Measurements from ENCODE around the gene PEF1.

Gene PEF1

DNA sequence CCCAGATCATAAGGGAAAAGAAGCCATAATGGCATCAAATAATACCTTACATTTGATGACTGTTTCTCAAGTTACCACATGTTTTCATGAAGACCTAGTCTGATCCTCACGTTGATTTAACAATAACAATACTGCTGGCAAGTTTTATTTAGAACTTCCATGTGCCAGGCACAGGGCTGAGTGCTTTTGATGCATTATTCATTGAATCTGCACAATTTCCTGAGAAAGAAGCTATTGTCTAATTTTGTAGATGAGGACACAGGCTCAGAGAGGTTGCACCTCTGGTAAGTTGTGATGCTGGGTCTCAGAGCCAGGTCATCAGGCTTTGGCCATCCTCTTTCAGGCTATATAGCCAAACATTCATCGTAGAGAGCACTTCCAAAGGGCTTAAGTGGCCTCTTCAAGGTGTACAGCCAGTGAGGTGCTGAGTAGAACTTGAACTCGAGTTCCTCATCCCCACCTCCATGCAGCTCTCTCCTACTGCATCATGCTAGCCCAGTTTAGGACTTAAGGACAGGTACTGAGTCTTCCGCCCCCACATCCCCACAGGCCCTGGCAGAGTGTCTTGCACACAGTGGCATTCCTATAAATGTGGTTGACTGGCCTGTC, 8.3 kb upstream of the PEF1 start:
- no peak for DNase-seq

DNA sequence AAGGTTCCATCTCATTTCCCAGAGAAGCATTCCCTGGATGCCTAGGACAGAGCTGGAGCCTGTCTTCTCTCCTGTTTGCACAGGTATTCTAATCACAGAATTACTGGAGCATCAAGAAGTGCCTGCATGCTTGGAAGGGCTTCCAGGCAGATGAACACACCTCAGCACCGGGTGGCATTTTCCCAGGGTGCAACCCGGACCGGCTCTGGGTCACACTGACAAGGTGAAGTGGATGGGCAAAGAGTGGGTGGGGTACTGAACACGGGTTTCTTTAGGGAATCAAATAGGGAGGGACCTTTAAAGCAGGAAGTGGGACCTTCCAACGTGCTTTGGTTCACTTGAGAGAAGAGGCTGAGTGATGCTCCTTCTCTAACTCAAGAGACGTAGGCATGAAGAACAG, 7.1 kb upstream of the PEF1 start:
- DNase-seq: no peak

GRCh38 chr1:31651089-31651420, 6.4 kb upstream of the PEF1 start:
- DNase-seq: no peak

DNA sequence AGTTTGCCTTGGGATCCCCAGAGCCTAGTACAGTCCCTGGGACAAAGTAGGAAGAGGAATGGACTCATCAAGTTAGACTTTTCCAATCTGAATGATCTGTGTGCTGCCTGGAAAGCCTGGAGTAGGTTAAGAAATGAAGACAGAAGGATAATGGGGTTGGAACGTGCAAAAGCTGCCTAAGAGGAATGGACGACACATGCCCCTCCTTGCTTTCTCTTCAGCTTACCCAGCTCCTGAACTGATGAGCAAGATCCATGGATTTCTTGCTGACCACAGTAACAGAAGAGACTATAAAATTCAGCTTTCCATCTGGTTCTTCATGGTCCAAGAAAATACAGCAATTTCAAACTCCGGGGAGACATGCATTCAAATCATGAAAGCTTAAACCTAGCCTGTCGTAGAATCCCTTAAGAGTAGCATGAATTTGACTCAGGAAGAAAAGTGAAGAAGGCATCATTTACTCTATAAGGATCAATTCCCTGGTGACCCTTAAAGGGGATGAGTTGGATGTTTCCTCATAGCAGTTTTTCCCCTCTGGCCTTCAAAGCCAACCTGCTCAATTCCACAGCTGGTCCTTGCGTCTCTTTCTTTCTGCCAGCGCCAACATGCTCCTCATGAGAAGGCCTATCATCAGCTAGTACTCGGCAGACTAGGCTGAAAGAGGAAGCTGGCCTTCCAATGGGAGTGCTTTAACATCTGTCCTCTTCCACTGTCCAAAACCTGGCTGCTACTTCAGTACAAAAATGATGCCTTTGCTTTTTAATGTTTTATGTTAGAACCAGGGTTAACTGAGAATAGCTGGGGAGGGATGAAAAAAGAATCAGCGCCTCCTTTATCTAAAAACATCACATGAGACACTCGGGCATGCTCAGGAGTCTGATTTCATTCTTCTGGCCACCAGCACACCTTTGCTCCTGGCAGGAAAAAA, 5.7 kb upstream of the PEF1 start:
- DNase-seq: no peak

GRCh38 chr1:31648641-31649357, 4.1 kb upstream of the PEF1 start:
- DNase-seq: no peak

- no peak for DNase-seq
Observed at GRCh38 chr1:31648190-31648589, 3.5 kb upstream of the PEF1 start.

DNA sequence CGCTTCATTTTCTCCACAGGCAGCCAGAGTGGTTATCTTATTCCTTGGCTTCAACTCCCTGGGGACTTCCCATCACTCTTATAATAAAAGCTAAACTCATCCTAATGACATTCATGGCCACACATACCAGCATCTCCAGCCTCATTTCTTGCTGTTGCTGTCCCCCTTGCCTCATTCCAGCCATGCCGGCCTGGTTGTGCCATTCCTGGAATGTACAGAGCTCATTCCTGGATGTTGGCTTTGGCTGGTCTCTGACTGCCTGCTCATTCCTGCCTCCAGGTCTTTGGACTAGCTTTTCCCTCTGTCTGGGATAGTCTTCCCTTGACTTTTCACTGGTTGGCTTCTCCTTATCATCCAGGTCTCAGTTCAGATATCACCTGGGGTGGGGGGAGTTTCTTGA, 2.4 kb upstream of the PEF1 start:
- no peak for DNase-seq

- no peak for DNase-seq
Observed at GRCh38 chr1:31646259-31646960, 1.7 kb upstream of the PEF1 start.

- DNase-seq: no peak
Observed at GRCh38 chr1:31645274-31645568, 545 bp upstream of the PEF1 start.

GRCh38 chr1:31643976-31644559, 608 bp downstream of the PEF1 start:
- DNase-seq: no peak

DNA sequence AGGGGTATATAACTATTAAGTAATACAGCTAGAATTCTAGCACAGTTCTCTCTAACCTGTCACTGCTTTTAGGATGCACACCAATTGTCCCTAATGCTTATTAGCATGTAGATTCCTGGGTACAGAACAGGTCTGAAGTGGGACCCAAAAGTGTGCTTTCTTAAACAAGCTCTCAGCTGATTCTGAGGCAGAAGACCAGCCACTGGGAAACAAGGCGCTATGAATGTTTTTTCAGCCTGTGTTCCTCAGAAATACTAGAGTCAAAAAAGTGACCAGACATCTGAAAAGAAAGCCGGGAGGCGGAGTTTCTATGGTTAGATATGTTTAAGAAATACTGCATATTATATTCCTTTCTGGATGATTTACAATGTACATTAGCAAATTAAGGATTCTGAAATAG, 1.8 kb downstream of the PEF1 start:
- no peak for DNase-seq

GRCh38 chr1:31642366-31642765, 2.3 kb downstream of the PEF1 start:
- DNase-seq: no peak

DNA sequence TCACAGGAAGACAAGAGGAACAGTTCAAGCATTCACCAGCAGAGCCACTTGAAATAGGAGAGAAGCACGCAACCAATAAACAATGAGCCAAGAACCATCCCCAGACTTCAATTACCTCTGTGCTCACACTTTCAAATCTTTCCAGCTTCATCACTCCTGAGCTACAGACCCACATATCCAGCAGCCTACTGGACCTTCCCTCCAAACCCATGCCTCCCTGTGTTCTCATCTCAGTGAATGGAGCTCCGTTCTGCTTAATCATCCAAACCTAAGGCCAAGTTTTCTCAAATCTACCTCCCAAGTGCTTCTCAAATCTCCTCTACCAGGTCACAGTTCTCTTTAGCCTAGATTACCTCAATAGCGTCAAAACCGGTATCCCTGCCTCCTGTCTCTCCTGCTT, 3.7 kb downstream of the PEF1 start:
- no peak for DNase-seq

DNA sequence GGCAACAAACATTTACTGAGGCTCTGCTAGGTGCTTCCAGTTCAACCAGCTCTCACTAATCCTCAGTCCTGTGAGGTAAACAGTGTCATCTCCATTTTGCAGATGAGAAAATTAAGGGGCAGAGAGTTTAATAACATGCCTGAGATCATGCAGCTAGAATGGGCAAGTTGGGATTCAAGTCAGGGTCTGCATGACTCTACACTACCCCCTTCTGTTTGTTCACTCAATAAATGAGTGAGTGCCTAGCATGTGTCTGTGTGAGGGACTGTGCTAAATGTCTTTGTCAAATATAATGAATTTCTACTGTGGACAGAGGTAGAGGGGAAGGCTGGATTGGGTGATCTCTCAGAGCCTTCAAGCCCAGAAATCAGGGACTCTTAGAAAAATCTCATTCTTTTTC, 4.5 kb downstream of the PEF1 start:
- no peak for DNase-seq

- DNase-seq: no peak
Observed at GRCh38 chr1:31639543-31639942, 5.1 kb downstream of the PEF1 start.

DNA sequence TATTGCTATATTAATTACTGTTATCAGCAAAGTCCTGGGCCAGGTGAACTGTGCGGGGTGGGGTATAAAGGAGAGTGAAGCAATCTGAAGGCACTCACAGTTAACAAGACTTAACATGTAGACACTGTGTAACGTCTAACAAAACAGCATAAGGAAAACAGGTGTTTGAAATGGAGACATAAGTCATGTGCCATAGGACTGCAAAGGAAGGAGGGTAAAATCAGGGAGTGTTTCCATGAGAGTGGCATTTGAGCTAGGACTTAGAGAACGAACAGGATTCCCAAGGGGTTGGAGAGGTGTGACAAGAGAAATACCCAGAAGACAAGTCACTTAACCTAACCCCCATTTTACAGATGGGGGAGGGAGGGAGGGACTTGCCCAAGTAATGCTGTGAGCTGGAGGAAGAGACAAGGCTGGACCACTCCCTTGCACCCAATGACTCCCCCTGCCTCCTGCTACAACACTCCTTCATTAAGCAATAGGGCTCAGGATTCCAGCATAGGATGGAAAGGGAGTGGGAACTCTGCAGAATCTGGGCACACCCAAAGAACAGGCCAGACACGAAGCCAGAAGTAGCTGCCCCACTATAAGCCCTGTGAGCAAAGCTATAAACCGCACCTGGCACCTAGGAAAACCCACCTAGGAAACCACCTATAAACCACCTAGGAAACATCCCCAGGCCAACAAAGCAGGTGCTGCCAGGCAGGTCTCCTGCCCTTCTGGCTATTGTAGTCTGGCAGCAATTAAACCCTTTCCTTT, 6.6 kb downstream of the PEF1 start:
- peak; percentile 19 for DNase-seq

- no peak for DNase-seq
Observed at GRCh38 chr1:31633117-31633516, 11.6 kb downstream of the PEF1 start.

DNA sequence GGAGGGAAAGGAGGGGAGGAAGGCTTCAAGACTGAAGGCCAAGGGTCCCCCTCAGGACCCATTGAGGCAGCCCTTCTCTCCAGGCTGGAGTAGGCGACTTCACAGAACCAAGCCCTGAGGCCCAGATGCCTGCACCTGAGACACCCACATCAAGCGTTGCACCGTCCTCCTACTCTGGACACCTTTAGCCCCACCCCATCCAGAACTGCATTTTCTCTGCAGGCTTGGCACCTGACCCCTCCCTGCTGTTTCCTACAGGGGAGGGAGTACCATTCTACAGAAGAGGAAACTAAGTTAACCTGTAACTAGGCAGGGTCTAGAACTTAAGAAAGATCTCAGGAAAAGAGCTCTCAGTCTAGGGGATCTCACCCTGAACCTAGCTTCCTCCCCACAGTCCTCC, 12.0 kb downstream of the PEF1 start:
- DNase-seq: no peak

DNA sequence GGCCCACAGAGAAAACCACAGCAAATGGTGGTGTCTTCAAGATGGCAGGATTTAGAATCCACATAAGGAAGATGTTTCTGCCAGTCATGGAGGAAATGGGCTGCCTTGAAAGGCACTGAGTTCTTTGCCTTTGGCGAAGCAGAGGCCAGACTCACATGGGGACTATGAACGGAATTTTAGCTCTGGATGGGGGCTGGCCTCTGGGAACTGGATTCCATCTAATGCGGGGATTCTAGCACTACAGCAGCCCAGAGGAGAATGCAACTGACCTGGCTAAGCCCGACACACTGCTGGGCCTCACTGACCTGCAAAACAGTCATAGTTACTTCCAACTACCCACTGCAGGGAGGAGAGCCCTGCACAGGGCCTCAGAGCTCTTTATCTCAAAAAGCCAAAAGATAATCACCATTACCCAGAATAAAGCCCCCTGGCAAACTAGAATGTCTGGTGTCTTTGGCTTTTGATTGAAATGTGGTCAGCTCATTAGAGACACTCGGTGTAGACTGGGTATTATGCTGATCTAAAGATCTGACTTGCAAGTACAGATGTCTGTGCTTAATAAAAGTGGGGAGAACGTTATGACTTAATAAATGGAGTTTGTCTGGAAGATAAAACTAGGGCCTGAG, 15.6 kb downstream of the PEF1 start:
- no peak for DNase-seq

- no peak for DNase-seq
Observed at GRCh38 chr1:31627930-31628559, 16.6 kb downstream of the PEF1 start.

DNA sequence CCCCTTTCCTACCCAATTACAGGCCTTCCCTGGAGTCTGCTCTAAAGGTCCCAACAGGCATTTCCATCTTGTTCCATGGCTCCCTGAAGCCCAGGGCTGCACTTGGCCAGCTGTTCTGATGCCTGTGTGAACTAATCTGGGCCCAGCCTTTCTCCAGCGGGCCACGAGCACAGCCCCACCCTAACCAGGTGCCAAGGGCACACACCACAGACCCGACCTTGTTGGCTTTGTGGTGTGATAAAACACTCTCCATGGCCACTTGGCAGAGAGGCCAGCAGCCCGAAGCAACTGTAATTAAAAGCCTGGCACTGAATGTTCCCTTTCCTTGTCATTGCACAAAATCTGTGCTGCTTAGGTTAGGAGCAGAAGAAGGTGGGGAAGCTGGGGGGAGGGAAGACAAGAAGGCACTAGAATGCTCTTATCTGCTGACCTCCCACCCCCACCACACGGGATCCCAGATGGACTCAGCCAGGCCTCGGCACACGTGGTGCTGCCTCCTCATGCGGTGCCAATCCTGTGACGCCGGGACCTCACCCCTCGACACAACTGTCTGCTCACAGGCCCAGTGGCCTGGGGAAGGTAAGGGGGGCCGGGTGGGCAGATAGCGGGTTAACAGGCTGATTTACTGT, 17.3 kb downstream of the PEF1 start:
- DNase-seq: no peak
